ENCODE data around the gene DENND1C. TPM values are rescaled to one million over a fixed set of nuclear protein-coding genes. Genes with fewer than 3 reads are reported as not detected.
A peak's percentile ranks its signal among the peaks of the same experiment; 100 is the strongest.

DENND1C gene
- total RNA-seq, 1 experiment from 2014 or later, result not detected

DNA sequence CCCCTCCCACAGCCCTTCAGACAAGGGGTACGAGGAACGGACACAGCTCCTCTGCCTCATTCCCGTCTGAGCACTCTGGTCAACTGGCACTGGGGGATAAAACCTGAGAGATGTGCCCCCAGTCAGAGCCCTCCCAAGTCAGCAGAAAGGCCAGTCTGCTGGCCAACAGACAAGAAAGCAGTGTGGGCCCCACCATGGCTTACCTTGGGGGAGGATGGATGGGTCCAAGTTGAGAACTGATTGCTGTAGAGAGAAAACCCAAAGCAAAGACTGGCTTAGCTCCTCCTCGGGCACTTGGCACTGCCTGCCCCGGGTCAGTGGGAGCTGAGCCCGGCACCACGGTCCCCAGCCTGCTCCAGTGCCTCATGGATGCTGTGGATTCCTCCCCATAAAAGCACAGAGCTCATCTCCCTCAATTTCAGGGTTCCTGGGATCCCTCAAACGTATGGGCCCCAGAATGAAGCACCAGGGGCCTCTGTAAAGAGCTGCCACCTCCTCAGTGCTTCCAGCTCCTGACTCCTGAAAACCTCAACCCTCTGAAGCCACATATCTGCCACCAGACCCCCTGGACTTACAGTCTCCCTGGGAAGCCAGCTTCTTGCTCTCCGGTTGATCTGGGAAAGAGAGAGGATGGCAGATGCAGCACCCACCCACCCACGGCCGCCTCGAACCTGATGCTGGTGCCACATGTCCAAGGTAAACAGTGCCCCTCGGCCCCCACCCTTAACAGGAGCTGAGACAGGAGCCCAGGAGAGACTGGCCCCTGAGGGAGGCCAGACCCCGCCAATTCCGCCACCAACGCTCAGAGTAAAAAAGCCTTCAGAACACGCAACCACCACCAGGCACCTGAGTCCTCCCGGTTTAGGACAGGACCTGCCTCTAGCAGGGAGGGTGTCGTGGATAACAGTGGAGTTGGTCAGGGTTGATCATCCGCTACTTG is 60.2 kb downstream of the DENND1C start:
- no peaks in the 10 kb centered on the region for H3K27me3 Mint-ChIP-seq (ENCODE audit: unreplicated experiment)
- TF ChIP-seq, protein P1, sequence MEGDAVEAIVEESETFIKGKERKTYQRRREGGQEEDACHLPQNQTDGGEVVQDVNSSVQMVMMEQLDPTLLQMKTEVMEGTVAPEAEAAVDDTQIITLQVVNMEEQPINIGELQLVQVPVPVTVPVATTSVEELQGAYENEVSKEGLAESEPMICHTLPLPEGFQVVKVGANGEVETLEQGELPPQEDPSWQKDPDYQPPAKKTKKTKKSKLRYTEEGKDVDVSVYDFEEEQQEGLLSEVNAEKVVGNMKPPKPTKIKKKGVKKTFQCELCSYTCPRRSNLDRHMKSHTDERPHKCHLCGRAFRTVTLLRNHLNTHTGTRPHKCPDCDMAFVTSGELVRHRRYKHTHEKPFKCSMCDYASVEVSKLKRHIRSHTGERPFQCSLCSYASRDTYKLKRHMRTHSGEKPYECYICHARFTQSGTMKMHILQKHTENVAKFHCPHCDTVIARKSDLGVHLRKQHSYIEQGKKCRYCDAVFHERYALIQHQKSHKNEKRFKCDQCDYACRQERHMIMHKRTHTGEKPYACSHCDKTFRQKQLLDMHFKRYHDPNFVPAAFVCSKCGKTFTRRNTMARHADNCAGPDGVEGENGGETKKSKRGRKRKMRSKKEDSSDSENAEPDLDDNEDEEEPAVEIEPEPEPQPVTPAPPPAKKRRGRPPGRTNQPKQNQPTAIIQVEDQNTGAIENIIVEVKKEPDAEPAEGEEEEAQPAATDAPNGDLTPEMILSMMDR (IDR thresholded peaks at IDR 0.05; ENCODE audit: unreplicated experiment), result no peak
- H3K4me3 Mint-ChIP-seq (ENCODE audit: low read depth, unreplicated experiment), result no peak overlapping the region
- intact Hi-C loops (cut with micrococcal nuclease; ENCODE audit: unreplicated experiment), result no loop called here
- BruUV-seq (replicated peaks), result no TSS peak
- H3K36me3 Mint-ChIP-seq (ENCODE audit: insufficient read depth, unreplicated experiment), result peaks cover 46% of the 10 kb centered on the region
- H3K9me3 Mint-ChIP-seq (ENCODE audit: low read depth, unreplicated experiment), result no peaks in the 10 kb centered on the region
- DNase-seq, result no peak
- no peak overlapping the region for H3K27ac Mint-ChIP-seq (ENCODE audit: unreplicated experiment)
- CTCF ChIA-PET, result interaction anchor here (0.6 kb wide), 1 partner anchor 713 kb away, joined by 4 read pairs; no protein-coding TSS in a partner anchor
- H3K4me1 Mint-ChIP-seq (ENCODE audit: low read depth, unreplicated experiment), result no peaks in the 10 kb centered on the region

- peaks cover 50% of the 10 kb centered on the region for H3K36me3 Mint-ChIP-seq (ENCODE audit: insufficient read depth, unreplicated experiment)
- TF ChIP-seq, protein P1 (IDR thresholded peaks at IDR 0.05; ENCODE audit: unreplicated experiment), result no peak
- DNase-seq, result no peak
- no peaks in the 10 kb centered on the region for H3K4me1 Mint-ChIP-seq (ENCODE audit: low read depth, unreplicated experiment)
- no peak overlapping the region for H3K4me3 Mint-ChIP-seq (ENCODE audit: low read depth, unreplicated experiment)
- intact Hi-C loops (cut with micrococcal nuclease; ENCODE audit: unreplicated experiment), result no loop called here
- H3K9me3 Mint-ChIP-seq (ENCODE audit: low read depth, unreplicated experiment), result no peaks in the 10 kb centered on the region
- CTCF ChIA-PET, result no interaction called here
- H3K27me3 Mint-ChIP-seq (ENCODE audit: unreplicated experiment), result no peaks in the 10 kb centered on the region
- H3K27ac Mint-ChIP-seq (ENCODE audit: unreplicated experiment), result no peak overlapping the region
- BruUV-seq (replicated peaks), result no TSS peak
These were observed 63.0 kb downstream of the DENND1C start for GRCh38 chr19:6418562-6418932.

DNA sequence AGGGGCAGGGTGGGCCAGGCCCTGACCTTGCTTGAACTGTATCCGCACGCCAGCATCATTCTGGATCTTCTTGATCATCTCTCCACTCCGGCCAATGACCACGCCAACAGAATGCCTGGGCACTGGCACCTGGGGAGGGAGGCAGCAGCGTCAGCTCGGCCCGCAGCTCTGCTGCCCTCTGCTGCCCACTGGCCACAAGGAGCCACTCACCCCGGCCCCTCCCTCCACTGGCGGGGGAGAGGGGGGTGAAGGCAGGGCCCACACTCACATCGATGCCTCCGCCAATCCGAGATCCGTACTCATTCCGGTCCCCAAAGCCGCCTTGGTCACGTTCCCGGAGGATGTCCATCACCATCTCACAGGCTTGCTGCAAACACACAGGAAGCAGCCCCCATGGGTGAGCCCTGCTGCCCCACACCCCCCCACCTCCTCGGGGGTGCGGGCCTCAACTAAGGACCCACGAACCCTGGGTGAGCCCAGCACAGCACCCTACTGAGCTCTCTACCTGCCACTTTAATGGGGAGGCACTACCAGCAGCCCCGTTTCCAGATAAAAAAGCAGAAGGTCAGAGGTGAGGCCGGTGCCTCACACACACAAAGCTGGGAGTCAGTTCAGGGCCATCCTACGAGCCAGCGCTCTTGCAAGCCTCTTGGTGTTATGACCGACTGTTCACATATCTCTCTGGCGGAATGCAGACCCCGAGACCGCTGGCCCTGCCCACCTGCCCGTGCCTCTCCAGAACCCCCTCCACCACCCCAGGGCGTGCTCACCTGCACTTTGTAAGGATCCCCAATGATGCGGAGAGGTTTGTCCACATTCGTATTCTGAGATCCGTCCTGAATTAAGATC is 63.6 kb downstream of the DENND1C start:
- intact Hi-C loops (cut with micrococcal nuclease; ENCODE audit: unreplicated experiment), result no loop called here
- peaks cover 48% of the 10 kb centered on the region for H3K36me3 Mint-ChIP-seq (ENCODE audit: insufficient read depth, unreplicated experiment)

More for the DNA sequence above, 63.6 kb downstream of the DENND1C start:
- no peak overlapping the region for H3K4me3 Mint-ChIP-seq (ENCODE audit: low read depth, unreplicated experiment)
- TF ChIP-seq, protein P1 (IDR thresholded peaks at IDR 0.05; ENCODE audit: unreplicated experiment), result no peak
- no peaks in the 10 kb centered on the region for H3K27me3 Mint-ChIP-seq (ENCODE audit: unreplicated experiment)
- no peak overlapping the region for H3K27ac Mint-ChIP-seq (ENCODE audit: unreplicated experiment)
- H3K4me1 Mint-ChIP-seq (ENCODE audit: low read depth, unreplicated experiment), result no peaks in the 10 kb centered on the region
- no TSS peak for BruUV-seq (replicated peaks)
- DNase-seq, result peak; percentile 14
- CTCF ChIA-PET, result interaction anchor here (0.6 kb wide), 2 partner anchors 13 to 31 kb away, joined by 3 to 5 read pairs; no protein-coding TSS in a partner anchor
- no peaks in the 10 kb centered on the region for H3K9me3 Mint-ChIP-seq (ENCODE audit: low read depth, unreplicated experiment)

Other genes with a start within 250 kb of the DENND1C start
- 45.8 and 49.8 TPM in 2 replicates for gene MLLT1, start 201.8 kb downstream of the DENND1C start, total RNA-seq (2022)
- not detected in 2 replicates for gene ACER1, start 148.2 kb downstream of the DENND1C start, total RNA-seq (2022)
- 50.4 and 53.4 TPM in 2 replicates for gene CLPP, start 120.3 kb downstream of the DENND1C start, total RNA-seq (2022)
- 25.9 and 27.2 TPM in 2 replicates for gene ALKBH7, start 109.0 kb downstream of the DENND1C start, total RNA-seq (2022)
- 1.7 and 2.4 TPM in 2 replicates for gene PSPN, start 105.9 kb downstream of the DENND1C start, total RNA-seq (2022)
- gene GTF2F1, start 88.6 kb downstream of the DENND1C start, total RNA-seq (2022), result 39.2 and 40.9 TPM in 2 replicates
- gene KHSRP, start 57.0 kb downstream of the DENND1C start, total RNA-seq (2022), result 297 and 307 TPM in 2 replicates
- gene SLC25A41, start 48.0 kb downstream of the DENND1C start, total RNA-seq (2022), result 1.4 and 2.9 TPM in 2 replicates
- gene SLC25A23, start 22.0 kb downstream of the DENND1C start, total RNA-seq (2022), result 67.6 and 78.7 TPM in 2 replicates
- 45.6 and 47.6 TPM in 2 replicates for gene CRB3, start 17.5 kb downstream of the DENND1C start, total RNA-seq (2022)
- 1.4 and 1.5 TPM in 2 replicates for gene TUBB4A, start 20.5 kb upstream of the DENND1C start, total RNA-seq (2022)
- gene TNFSF9, start 49.2 kb upstream of the DENND1C start, total RNA-seq (2022), result 0.92 and 1.6 TPM in 2 replicates
- 0.68 TPM in 1 of 2 replicates, not detected in the other for gene CD70, start 109.4 kb upstream of the DENND1C start, total RNA-seq (2022)
- 4.3 TPM in 2 replicates for gene TNFSF14, start 188.4 kb upstream of the DENND1C start, total RNA-seq (2022)
- 517 and 658 TPM in 2 replicates for gene C3, start 238.9 kb upstream of the DENND1C start, total RNA-seq (2022)